ENCODE data around the gene MTHFD1. TPM values are rescaled to one million over a fixed set of nuclear protein-coding genes. Genes with fewer than 3 reads are reported as not detected.

MTHFD1 gene
- total RNA-seq, 1 experiment from 2014 or later, result 226 TPM

- Mint-ChIP-seq H3K27me3 (ENCODE audit: low read depth) (peaks cover 3% of the 10 kb centered on the region), H3K36me3 (peaks cover 18% of the 10 kb centered on the region), H3K4me1 (peaks cover 12% of the 10 kb centered on the region), H3K9me3 (no peaks in the 10 kb centered on the region), H3K27ac (no peak overlapping the region), H3K4me3 (no peak overlapping the region)
- TF ChIP-seq ZNF121 (CRISPR knock-in tag; IDR thresholded peaks at IDR 0.05), result peak; percentile 73; the same call in 1 of the 2 replicates
- TF ChIP-seq STAT6 (CRISPR knock-in tag; conservative IDR thresholded peaks at IDR 0.05; ENCODE audit: low read depth), result no peak
- no peak for DNase-seq (ENCODE audit: low spot score)
- ATAC-seq, result no peak
- CTCF ChIA-PET, result interaction anchor here (0.7 to 2.5 kb wide), 3 partner anchors 28 to 72 kb away, joined by 3 to 13 read pairs (median 4); no protein-coding TSS in a partner anchor
- POLR2A ChIA-PET, result interaction anchor here (1.4 to 3.1 kb wide), 2 partner anchors 41 to 76 kb away, joined by 8 read pairs; partner anchors contain the start of genes MTHFD1 and ZBTB1
These were observed 75.7 kb downstream of the MTHFD1 start for GRCh38 chr14:64463873-64464272.

GRCh38 chr14:64464651-64465050 lies 76.5 kb downstream of the MTHFD1 start:
- DNase-seq (ENCODE audit: low spot score) (no peak), ATAC-seq (peak; percentile 13)
- no peak for TF ChIP-seq ZNF232 (CRISPR knock-in tag; IDR thresholded peaks at IDR 0.05)
- no peak for TF ChIP-seq ZNF121 (CRISPR knock-in tag; IDR thresholded peaks at IDR 0.05)
- TF ChIP-seq PRRX2 (CRISPR knock-in tag; IDR thresholded peaks at IDR 0.05), result no peak
- no peak for TF ChIP-seq SOX15 (CRISPR knock-in tag; IDR thresholded peaks at IDR 0.05)
- no peak for TF ChIP-seq ZNF219 (CRISPR knock-in tag; IDR thresholded peaks at IDR 0.05; ENCODE audit: borderline replicate concordance)
- no peak for TF ChIP-seq MAX (CRISPR knock-in tag; IDR thresholded peaks at IDR 0.05)
- TF ChIP-seq ZNF317 (CRISPR knock-in tag; IDR thresholded peaks at IDR 0.05; ENCODE audit: borderline replicate concordance, low read depth), result no peak
- no peak for TF ChIP-seq CREM (CRISPR knock-in tag; IDR thresholded peaks at IDR 0.05)
- Mint-ChIP-seq H3K4me3 (peak overlapping the region; percentile 80), H3K9me3 (no peaks in the 10 kb centered on the region), H3K36me3 (peaks cover 10% of the 10 kb centered on the region), H3K4me1 (peaks cover 12% of the 10 kb centered on the region), H3K27ac (no peak overlapping the region), H3K27me3 (ENCODE audit: low read depth) (peaks cover 3% of the 10 kb centered on the region)
- ChIA-PET CTCF (interaction anchor here (0.8 to 2.5 kb wide), 3 partner anchors 27 to 73 kb away, joined by 4 to 13 read pairs (median 4); no protein-coding TSS in a partner anchor), POLR2A (interaction anchor here (1.4 to 3.1 kb wide), 2 partner anchors 40 to 77 kb away, joined by 8 read pairs; partner anchors contain the start of genes MTHFD1 and ZBTB1)

GRCh38 chr14:64465191-64465822 lies 77.2 kb downstream of the MTHFD1 start, which contains the start of gene AKAP5:
AKAP5 (plus strand) TSS chr14:64465499; CDS start chr14:64468395, 2,896 bp downstream.
- peak; percentile 95 for ATAC-seq
- ChIA-PET CTCF (interaction anchor here (0.7 to 2.5 kb wide), 14 partner anchors 13 to 500 kb away, joined by 3 to 13 read pairs (median 4); no protein-coding TSS in a partner anchor), POLR2A (interaction anchor here (1.0 to 3.1 kb wide), 6 partner anchors 40 to 167 kb away, joined by 3 to 14 read pairs (median 6); partner anchors contain the start of genes MTHFD1 and ZBTB1)
- H3K4me3 Mint-ChIP-seq, result peak within 1 kb of the TSS; percentile 80
- H3K4me1 Mint-ChIP-seq, result peaks cover 12% of the 10 kb centered on the region
- peaks cover 4% of the 10 kb centered on the region for H3K36me3 Mint-ChIP-seq
- peaks cover 3% of the 10 kb centered on the region for H3K27me3 Mint-ChIP-seq (ENCODE audit: low read depth)
- DNase-seq (ENCODE audit: low spot score), result peak; percentile 87
- H3K27ac Mint-ChIP-seq, result peak within 1 kb of the TSS; percentile 61
- H3K9me3 Mint-ChIP-seq, result no peaks in the 10 kb centered on the region
- TF ChIP-seq USF1 (CRISPR knock-in tag; IDR thresholded peaks at IDR 0.05) (no peak), ESRRA (CRISPR knock-in tag; IDR thresholded peaks at IDR 0.05; ENCODE audit: borderline replicate concordance) (no peak), E2F5 (CRISPR knock-in tag; IDR thresholded peaks at IDR 0.05) (peak; percentile 62; the same call in 1 of the 2 replicates), ZBTB43 (CRISPR knock-in tag; IDR thresholded peaks at IDR 0.05) (no peak), ZNF396 (CRISPR knock-in tag; IDR thresholded peaks at IDR 0.05; ENCODE audit: borderline replicate concordance) (no peak), ZNF219 (CRISPR knock-in tag; IDR thresholded peaks at IDR 0.05; ENCODE audit: borderline replicate concordance) (no peak), IRF1 (CRISPR knock-in tag; IDR thresholded peaks at IDR 0.05) (no peak), USF2 (CRISPR knock-in tag; IDR thresholded peaks at IDR 0.05) (peak; percentile 42; the same call in 1 of the 2 replicates), TP53 (CRISPR knock-in tag; IDR thresholded peaks at IDR 0.05) (no peak), CBFB (CRISPR knock-in tag; IDR thresholded peaks at IDR 0.05; ENCODE audit: low read depth) (no peak), ZSCAN18 (CRISPR knock-in tag; IDR thresholded peaks at IDR 0.05) (no peak)
